GM15510 (cell line): Measurements from ENCODE around the gene CFLAR.

Experiments
- POLR2A ChIP-seq: IDR thresholded peaks from 3 replicates; pipeline ENCODE4 v1.6.1; 2011; ENCODE audit warnings: borderline replicate concordance; ENCODE audit not compliant: insufficient read length; ENCODE audit errors: extremely low read depth

The CFLAR gene

GRCh38 chr2:201116959-201117734 is 1.2 kb downstream of the CFLAR start:
- TF ChIP-seq POLR2A: no peak

GRCh38 chr2:201118121-201118960 is 2.4 kb downstream of the CFLAR start:
- no peak for TF ChIP-seq POLR2A

- TF ChIP-seq POLR2A: no peak
Measured at GRCh38 chr2:201118961-201119854, 3.2 kb downstream of the CFLAR start.

GRCh38 chr2:201122276-201122675 is 6.3 kb downstream of the CFLAR start:
- TF ChIP-seq POLR2A: no peak

GRCh38 chr2:201126308-201127151 is 10.6 kb downstream of the CFLAR start:
- no peak for TF ChIP-seq POLR2A

- no peak for TF ChIP-seq POLR2A
Measured at GRCh38 chr2:201127152-201127511, 11.2 kb downstream of the CFLAR start.

GRCh38 chr2:201127570-201127969 is 11.6 kb downstream of the CFLAR start:
- peak; percentile 34 for TF ChIP-seq POLR2A

GRCh38 chr2:201128033-201128432 is 12.1 kb downstream of the CFLAR start:
- no peak for TF ChIP-seq POLR2A

- TF ChIP-seq POLR2A: no peak
Measured at GRCh38 chr2:201128933-201129505, 13.1 kb downstream of the CFLAR start.

- TF ChIP-seq POLR2A: no peak
Measured at GRCh38 chr2:201130524-201131186, 14.7 kb downstream of the CFLAR start.

- TF ChIP-seq POLR2A: no peak
Measured at GRCh38 chr2:201132518-201132917, 16.6 kb downstream of the CFLAR start.

- TF ChIP-seq POLR2A: no peak
Measured at GRCh38 chr2:201135386-201135785, 19.4 kb downstream of the CFLAR start.

- no peak for TF ChIP-seq POLR2A
Measured at GRCh38 chr2:201136889-201137321, 20.9 kb downstream of the CFLAR start.
